ENCODE data around the gene A4GNT.

- TF ChIP-seq CTCF (IDR thresholded peaks at IDR 0.05) (no peak), EZH2phosphoT487 (IDR thresholded peaks at IDR 0.05) (no peak), EZH2 (IDR thresholded peaks at IDR 0.05) (no peak)
Observed at GRCh38 chr3:138135146-138135832, 3.1 kb upstream of the A4GNT start.

Measured in neural progenitor cell (in vitro differentiated cells).